GM18499 (cell line): Measurements from ENCODE around the gene CFAP61.

Experiments
- ATAC-seq: cut with Tn5 transposase; IDR thresholded peaks from one replicate; pipeline ENCODE4 v1.9.1; 2021; ENCODE audit warnings: moderate number of reproducible peaks; ENCODE audit not compliant: insufficient read depth, unreplicated experiment

The CFAP61 gene

DNA sequence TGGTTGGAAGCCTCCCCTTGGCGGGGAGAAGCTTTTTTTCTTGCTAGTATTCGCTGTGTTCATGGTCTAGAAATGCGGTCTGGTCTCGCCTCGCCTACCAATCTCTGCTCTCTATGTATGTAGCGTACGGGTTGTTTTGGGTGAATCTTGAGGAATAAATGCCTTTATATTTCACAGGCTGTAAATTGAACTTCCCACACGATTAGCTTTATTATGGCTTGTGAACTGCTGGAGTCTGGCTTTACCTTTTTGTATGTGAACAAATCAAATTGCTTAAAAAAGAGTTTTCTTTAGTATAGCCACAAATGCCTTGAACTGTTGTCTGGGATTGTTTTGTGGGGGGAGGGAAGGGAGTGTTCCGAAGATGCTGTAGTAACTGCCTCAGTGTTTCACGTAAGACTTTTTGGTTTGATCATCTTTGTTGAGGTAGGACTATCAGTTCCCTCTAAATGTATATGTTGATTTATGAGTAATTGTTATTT lies 317.8 kb downstream of the CFAP61 start:
- no peak for ATAC-seq

DNA sequence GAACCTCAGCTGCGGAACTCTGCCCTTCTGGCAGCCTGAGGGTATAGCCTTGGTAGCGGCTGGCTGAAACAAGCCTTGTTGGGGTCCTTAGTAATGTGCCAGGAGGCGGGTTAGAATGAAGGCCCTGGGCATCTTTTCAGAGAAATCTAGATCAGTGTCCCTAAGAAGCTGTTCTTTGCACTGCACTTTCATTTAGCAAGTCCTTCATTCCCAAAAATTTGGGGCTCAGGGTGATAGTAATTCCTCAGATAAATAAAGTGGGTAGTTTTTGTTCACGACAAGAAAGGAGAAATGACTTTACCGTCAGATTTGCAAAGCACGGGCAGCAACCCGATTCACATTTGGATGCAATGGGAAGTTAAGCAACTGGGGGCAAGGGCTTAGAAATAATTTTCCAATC lies 318.8 kb downstream of the CFAP61 start:
- no peak for ATAC-seq

DNA sequence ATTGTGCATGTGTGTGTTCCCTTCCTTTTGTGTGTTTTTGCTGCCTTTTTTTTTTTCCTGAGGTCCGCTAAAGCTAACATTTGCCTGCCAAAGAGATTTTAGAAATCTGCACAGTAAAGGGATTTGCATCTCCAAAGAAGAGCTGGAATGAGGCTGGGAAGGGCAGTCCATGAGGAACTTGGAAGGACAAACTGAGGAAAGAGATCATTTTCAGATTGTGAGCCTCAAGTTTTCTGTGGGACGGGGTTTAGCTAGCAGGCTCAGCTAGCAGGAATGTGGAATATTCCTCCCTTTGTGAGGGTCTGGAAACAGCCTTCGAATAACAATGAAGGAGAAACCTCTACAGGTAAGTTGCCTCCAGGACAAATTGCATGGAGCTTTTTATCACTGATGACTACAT lies 319.3 kb downstream of the CFAP61 start:
- ATAC-seq, result no peak

- no peak for ATAC-seq
Observed at GRCh38 chr20:20373091-20373571, 320.8 kb downstream of the CFAP61 start.

DNA sequence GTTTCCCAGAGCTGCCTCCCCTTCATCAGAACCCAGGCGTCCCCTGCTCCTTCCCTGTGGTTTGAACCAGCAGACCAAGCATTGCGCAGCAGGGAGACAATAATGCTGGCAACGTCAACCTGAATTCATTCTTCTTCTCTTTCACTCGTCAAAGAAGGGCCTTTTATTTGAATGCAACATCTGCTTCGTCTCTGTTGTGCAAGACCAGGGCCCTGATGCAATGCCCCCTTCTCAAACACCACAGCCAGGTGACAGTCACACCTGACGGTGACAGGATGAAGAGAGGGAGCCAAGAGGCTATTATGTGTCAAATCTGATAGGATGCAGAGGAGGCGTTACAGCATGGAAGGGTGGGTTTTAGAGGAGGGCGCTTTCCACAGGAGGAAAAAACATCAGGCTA lies 323.5 kb downstream of the CFAP61 start:
- ATAC-seq, result no peak

DNA sequence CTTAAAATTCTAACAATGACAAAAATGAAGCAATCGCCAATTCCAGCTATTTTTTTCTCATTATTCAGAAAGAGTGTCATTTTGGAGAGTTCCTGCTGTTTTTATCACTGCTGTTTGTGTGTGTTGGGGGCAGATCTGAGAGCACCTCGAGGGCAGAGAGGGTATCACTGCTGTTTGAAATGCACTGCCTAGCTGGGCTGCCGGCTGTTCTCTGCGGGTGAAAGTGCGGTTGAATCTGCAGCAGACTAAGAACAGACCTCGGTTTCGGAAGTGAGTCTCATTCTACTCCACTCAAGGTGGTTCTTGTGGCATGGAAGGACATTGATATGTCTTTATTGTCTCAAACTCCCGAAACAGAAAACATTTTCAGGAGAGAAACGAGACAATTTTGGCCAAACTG lies 333.9 kb downstream of the CFAP61 start:
- ATAC-seq, result no peak

- no peak for ATAC-seq
Observed at GRCh38 chr20:20390393-20390792, 338.1 kb downstream of the CFAP61 start.

DNA sequence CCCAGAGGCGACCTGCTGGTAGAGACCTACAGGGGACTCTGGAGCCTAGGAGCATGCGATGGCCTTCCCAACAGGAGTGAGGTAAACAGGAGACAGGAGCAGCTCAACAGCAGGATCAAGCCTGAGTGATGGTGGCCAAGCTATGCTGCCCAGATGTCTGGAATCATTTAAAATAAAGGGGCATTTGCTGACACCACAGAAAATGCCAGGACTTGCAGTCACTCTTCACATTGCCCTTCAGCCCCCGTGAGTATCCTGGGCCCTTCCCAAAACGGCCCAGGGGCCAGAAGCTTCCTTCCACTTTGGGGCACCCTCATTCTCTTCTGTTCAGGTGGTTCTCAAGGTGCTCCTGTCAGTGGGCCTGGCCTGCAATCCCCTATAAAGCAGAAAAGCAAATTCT lies 338.8 kb downstream of the CFAP61 start:
- no peak for ATAC-seq

- ATAC-seq, result no peak
Observed at GRCh38 chr20:20391766-20392165, 339.4 kb downstream of the CFAP61 start.

DNA sequence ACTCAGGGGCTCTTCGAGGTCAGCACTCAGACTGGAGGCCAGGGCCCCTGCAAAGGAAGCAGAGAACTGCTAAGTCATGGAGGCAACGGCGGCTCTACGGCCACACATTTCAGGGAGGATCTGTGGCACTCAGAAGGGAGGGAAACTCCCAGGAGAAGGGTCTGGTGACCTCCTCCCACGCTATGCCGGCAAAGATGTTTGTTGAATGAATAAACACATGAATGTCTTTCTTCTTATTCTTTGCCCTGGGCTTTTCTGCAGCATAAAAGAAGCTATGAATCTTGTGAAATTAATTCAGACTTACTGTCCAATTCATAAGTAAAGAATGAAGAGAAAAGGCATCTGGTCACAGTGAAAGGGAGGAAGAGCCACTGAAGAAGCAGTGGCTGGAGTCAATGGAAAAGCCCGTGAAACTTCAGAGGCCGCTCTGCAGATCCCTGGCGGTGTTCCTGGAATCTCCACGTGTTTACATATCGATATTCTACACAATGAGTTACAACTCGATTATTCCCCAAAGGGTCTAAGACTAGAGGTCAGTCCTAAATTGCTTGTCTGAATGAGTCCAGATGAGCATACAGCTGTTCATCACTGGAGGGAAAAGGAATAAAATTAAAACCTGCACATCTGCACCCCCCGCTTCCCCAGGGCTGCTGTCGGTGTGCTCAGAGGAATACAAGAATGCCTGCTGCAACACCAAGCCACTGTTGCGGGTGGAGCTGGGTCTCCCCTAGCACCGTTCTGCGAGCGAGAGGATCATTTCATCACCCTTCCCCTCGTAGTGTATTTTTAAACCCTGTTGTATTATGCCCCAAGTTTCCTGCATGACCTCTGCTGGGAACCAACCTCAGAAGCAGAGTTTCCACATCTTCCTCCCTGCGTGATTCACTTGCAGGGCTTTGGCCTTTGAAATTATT lies 341.1 kb downstream of the CFAP61 start:
- no peak for ATAC-seq

DNA sequence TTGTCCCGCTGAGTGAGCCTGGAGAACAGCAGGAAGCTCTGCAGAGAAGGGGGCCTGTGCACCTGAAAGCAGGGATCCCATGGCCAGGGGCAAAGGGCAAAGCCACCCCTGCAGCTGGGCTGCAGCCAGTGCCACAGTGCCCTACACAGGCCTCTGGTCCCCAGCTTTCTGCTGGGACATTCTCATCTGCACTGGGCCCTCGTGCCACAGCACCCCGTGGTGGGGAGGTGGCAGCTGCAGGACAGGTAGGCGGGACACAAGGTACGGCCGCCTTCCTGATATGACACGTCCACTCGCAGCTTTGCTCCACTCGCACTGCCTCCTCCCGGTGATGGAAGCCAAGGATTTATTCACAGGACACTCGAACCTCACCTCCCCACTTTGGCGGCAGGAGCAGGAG lies 342.8 kb downstream of the CFAP61 start:
- ATAC-seq, result no peak

- ATAC-seq, result no peak
Observed at GRCh38 chr20:20395903-20396568, 343.7 kb downstream of the CFAP61 start.

DNA sequence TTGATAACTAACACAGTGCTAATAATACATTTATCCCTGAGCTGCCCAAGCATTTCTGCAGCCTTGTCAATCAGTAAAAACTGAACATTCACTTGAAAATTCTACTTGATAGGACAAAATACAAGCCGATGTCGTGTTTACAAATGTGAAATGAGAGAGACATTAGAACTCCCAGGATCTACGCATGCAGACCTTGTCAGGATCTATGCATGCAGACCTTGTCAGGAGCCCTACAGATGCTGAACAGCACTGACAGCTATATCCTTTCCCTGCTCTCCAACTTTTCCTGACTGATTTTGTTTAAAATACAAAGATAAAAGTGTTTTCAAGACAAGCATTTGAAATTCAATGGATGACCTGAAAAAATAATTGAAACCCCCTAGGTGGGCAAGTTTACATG lies 344.5 kb downstream of the CFAP61 start:
- no peak for ATAC-seq

- ATAC-seq, result no peak
Observed at GRCh38 chr20:20398123-20398522, 345.8 kb downstream of the CFAP61 start.

GRCh38 chr20:20399531-20400500 lies 347.5 kb downstream of the CFAP61 start:
- ATAC-seq, result no peak

DNA sequence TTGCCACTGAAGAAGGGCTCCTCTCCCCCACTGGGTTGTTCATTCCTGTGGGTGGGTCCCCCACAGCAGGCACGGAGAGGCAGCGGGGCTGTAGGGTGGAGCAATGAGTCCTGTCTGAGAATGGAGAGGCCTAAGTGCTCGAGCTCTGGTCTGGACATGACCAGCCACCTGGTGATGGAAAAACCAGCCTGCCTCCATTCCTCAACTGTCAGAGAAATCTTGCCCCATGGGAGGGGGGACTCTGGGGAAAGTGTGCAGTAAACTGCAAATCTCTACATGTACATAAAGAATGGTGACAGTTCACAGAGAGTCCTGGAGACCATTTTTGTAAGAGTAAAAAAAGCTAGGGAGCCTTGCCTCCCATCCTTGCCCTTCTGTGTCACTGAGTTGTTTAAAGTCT lies 349.7 kb downstream of the CFAP61 start:
- ATAC-seq, result no peak

DNA sequence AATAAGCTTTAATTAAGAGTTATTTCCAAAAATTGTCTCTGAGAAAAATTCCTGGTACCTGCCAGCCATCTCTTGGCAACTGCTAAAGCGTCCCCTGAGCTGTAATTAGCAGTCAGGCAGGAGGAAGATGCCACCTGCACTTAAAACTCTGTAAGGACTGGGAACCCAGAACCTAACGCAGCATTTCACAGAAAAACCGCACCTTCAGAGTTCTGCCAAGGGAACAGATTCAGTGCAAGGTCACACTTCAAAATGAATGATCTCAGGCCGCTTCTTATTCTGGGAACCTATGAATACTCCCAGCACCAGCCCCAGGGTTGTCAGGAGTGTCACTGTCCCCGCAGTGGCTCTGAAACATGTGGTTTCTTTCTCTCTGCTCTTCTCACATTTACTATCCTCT lies 352.3 kb downstream of the CFAP61 start:
- no peak for ATAC-seq

GRCh38 chr20:20405623-20406022 lies 353.3 kb downstream of the CFAP61 start:
- no peak for ATAC-seq

- ATAC-seq, result no peak
Observed at GRCh38 chr20:20406306-20406705, 354.0 kb downstream of the CFAP61 start.
